SK-N-SH treated with all-trans-retinoic acid at 6 μM for 48 hours (cell line): Measurements from ENCODE around the gene DEDD.

Experiments used
- ATAC-seq: fragments of 200-7000 bp; cut with Tn5 transposase; 3 replicates; pipeline ENCODE4 v1.9.1; 2020; ENCODE audit warnings: mild to moderate bottlenecking, moderate library complexity
- ARNTL ChIP-seq: fragments of 450-650 bp; formaldehyde crosslinking; IDR thresholded peaks from 2 replicates; pipeline ENCODE4 v1.5.0; 2020; ENCODE audit warnings: low read depth, mild to moderate bottlenecking, moderate library complexity, borderline replicate concordance
- BACH2 ChIP-seq: fragments of 250-450 bp; sonication (Bioruptor Pico); IDR thresholded peaks from 2 replicates; pipeline ENCODE4 v1.9.0; 2021; ENCODE audit warnings: mild to moderate bottlenecking, borderline replicate concordance
- CREB5 ChIP-seq: fragments of 250-450 bp; sonication (Bioruptor Pico); IDR thresholded peaks from 2 replicates; pipeline ENCODE4 v1.5.1; 2020; ENCODE audit warnings: low read depth, mild to moderate bottlenecking, moderate library complexity
- CSDC2 ChIP-seq: fragments of 250-450 bp; sonication (Bioruptor Pico); IDR thresholded peaks from 2 replicates; pipeline ENCODE4 v1.5.0; 2020; ENCODE audit warnings: mild to moderate bottlenecking, moderate library complexity
- CSRNP3 ChIP-seq: fragments of 250-450 bp; sonication (Bioruptor Pico); IDR thresholded peaks from 2 replicates; pipeline ENCODE4 v1.5.1; 2021; ENCODE audit warnings: mild to moderate bottlenecking, moderate library complexity
- ISL1 ChIP-seq: fragments of 250-450 bp; sonication (Bioruptor Pico); IDR thresholded peaks from 2 replicates; pipeline ENCODE4 v2.1.2; 2022; ENCODE audit warnings: mild to moderate bottlenecking, moderate library complexity
- PPARA ChIP-seq: fragments of 250-450 bp; sonication (Bioruptor Pico); IDR thresholded peaks from 2 replicates; pipeline ENCODE4 v1.5.0; 2020; ENCODE audit warnings: mild to moderate bottlenecking, borderline replicate concordance
- RARB ChIP-seq: fragments of 250-450 bp; sonication (Bioruptor Pico); IDR thresholded peaks from 2 replicates; pipeline ENCODE4 v1.8.0; 2021; ENCODE audit warnings: mild to moderate bottlenecking, moderate library complexity
- SNAI2 ChIP-seq: fragments of 250-450 bp; sonication (Bioruptor Pico); IDR thresholded peaks from 2 replicates; pipeline ENCODE4 v1.5.0; 2020; ENCODE audit warnings: mild to moderate bottlenecking, moderate library complexity
- TCF4 ChIP-seq: fragments of 250-450 bp; sonication (Bioruptor Pico); IDR thresholded peaks from 2 replicates; pipeline ENCODE4 v1.8.0; 2021; ENCODE audit warnings: mild to moderate bottlenecking, moderate library complexity, borderline replicate concordance
- ZC3H10 ChIP-seq: fragments of 250-450 bp; sonication (Bioruptor Pico); IDR thresholded peaks from 2 replicates; pipeline ENCODE4 v1.5.1; 2021; ENCODE audit warnings: mild to moderate bottlenecking, moderate library complexity
- ZFP3 ChIP-seq: fragments of 250-450 bp; sonication (Bioruptor Pico); IDR thresholded peaks from 2 replicates; pipeline ENCODE4 v1.5.0; 2020; ENCODE audit warnings: mild to moderate bottlenecking, moderate library complexity
- ZFP30 ChIP-seq: fragments of 450-650 bp; formaldehyde crosslinking; IDR thresholded peaks from 2 replicates; pipeline ENCODE4 v1.5.0; 2022; ENCODE audit warnings: mild to moderate bottlenecking, moderate library complexity
- ZNF70 ChIP-seq: fragments of 450-650 bp; formaldehyde crosslinking; IDR thresholded peaks from 2 replicates; pipeline ENCODE4 v1.5.0; 2020; ENCODE audit warnings: mild to moderate bottlenecking, moderate library complexity
- ZNF8 ChIP-seq: fragments of 450-650 bp; formaldehyde crosslinking; IDR thresholded peaks from 2 replicates; pipeline ENCODE4 v1.5.0; 2020; ENCODE audit warnings: mild to moderate bottlenecking, moderate library complexity
- TF ChIP-seq, protein P1 (sequence below): fragments of 250-450 bp; sonication (Bioruptor Pico); IDR thresholded peaks from 2 replicates; pipeline ENCODE4 v1.5.0; 2020; ENCODE audit warnings: mild to moderate bottlenecking, moderate library complexity
- TF ChIP-seq, protein P2 (sequence below): fragments of 250-450 bp; sonication (Bioruptor Pico); IDR thresholded peaks from 2 replicates; pipeline ENCODE4 v1.8.0; 2020; ENCODE audit warnings: mild to moderate bottlenecking, moderate library complexity, borderline replicate concordance
- TF ChIP-seq, protein P3 (sequence below): fragments of 250-450 bp; sonication (Bioruptor Pico); IDR thresholded peaks from 2 replicates; pipeline ENCODE4 v1.8.0; 2021; ENCODE audit warnings: low read depth, mild to moderate bottlenecking, moderate library complexity, borderline replicate concordance

The DEDD gene

DNA sequence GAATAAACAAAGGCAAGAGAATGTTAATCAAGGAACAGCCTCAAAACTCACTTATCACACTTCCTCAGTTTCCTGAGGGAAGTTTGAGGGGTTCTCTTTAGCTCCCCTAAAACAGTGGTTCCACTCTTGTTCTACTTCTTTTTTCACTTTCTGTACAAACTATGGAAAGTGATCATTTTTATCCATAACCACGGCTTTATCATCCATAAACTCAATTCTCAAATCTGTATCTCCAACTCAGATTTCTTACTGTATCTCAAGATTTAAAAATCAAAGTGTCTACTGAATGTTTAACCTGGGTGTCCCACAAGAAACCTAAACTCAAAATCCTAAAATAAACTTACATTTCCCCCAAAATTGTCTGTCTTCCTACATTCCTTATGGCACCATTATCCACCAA, 18.6 kb downstream of the DEDD start (continued):
- TF ChIP-seq, protein P1, sequence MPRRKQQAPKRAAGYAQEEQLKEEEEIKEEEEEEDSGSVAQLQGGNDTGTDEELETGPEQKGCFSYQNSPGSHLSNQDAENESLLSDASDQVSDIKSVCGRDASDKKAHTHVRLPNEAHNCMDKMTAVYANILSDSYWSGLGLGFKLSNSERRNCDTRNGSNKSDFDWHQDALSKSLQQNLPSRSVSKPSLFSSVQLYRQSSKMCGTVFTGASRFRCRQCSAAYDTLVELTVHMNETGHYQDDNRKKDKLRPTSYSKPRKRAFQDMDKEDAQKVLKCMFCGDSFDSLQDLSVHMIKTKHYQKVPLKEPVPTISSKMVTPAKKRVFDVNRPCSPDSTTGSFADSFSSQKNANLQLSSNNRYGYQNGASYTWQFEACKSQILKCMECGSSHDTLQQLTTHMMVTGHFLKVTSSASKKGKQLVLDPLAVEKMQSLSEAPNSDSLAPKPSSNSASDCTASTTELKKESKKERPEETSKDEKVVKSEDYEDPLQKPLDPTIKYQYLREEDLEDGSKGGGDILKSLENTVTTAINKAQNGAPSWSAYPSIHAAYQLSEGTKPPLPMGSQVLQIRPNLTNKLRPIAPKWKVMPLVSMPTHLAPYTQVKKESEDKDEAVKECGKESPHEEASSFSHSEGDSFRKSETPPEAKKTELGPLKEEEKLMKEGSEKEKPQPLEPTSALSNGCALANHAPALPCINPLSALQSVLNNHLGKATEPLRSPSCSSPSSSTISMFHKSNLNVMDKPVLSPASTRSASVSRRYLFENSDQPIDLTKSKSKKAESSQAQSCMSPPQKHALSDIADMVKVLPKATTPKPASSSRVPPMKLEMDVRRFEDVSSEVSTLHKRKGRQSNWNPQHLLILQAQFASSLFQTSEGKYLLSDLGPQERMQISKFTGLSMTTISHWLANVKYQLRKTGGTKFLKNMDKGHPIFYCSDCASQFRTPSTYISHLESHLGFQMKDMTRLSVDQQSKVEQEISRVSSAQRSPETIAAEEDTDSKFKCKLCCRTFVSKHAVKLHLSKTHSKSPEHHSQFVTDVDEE (CRISPR knock-in tag), result no peak
- TF ChIP-seq ZC3H10 (CRISPR knock-in tag) (no peak), RARB (CRISPR knock-in tag) (no peak), ARNTL (CRISPR knock-in tag) (no peak), ZFP3 (CRISPR knock-in tag) (no peak)

GRCh38 chr1:161111527-161111926, 20.9 kb downstream of the DEDD start:
- TF ChIP-seq ISL1 (CRISPR knock-in tag) (no peak), ARNTL (CRISPR knock-in tag) (no peak), ZNF8 (CRISPR knock-in tag) (no peak), CREB5 (no peak), ZC3H10 (CRISPR knock-in tag) (no peak), CSRNP3 (CRISPR knock-in tag) (no peak)
- TF ChIP-seq, protein P2, sequence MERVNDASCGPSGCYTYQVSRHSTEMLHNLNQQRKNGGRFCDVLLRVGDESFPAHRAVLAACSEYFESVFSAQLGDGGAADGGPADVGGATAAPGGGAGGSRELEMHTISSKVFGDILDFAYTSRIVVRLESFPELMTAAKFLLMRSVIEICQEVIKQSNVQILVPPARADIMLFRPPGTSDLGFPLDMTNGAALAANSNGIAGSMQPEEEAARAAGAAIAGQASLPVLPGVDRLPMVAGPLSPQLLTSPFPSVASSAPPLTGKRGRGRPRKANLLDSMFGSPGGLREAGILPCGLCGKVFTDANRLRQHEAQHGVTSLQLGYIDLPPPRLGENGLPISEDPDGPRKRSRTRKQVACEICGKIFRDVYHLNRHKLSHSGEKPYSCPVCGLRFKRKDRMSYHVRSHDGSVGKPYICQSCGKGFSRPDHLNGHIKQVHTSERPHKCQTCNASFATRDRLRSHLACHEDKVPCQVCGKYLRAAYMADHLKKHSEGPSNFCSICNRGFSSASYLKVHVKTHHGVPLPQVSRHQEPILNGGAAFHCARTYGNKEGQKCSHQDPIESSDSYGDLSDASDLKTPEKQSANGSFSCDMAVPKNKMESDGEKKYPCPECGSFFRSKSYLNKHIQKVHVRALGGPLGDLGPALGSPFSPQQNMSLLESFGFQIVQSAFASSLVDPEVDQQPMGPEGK (CRISPR knock-in tag), result no peak
- TF ChIP-seq, protein P1 (CRISPR knock-in tag), result no peak
- ATAC-seq, result no peak

DNA sequence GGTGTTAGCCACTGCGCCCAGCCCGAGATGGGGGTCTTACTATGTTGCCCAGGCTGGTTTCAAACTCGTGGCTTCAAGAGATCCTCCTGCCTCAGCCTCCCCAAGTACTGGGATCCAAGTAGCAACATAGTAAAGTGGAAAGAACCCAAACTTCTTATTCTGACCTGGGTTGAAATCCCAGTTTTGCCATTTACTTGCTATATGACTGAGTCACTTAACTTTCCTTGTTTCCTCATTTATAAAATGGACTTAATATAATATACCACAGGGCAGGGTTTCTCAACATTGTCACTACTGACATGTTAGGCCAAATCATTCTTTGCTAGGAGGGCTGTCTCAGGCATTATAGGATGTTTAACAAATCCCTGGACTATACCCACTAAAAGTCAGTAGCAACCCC, 21.4 kb downstream of the DEDD start:
- no peak for ATAC-seq
- TF ChIP-seq, protein P1 (CRISPR knock-in tag), result no peak
- TF ChIP-seq CSDC2 (CRISPR knock-in tag) (no peak), CREB5 (no peak), ZNF70 (CRISPR knock-in tag) (no peak), ZC3H10 (CRISPR knock-in tag) (no peak), TCF4 (CRISPR knock-in tag) (no peak), ZFP3 (CRISPR knock-in tag) (no peak), ZNF8 (CRISPR knock-in tag) (no peak), PPARA (CRISPR knock-in tag) (no peak), SNAI2 (CRISPR knock-in tag) (no peak), BACH2 (CRISPR knock-in tag) (no peak), ZFP30 (CRISPR knock-in tag) (no peak)
- TF ChIP-seq, protein P3, sequence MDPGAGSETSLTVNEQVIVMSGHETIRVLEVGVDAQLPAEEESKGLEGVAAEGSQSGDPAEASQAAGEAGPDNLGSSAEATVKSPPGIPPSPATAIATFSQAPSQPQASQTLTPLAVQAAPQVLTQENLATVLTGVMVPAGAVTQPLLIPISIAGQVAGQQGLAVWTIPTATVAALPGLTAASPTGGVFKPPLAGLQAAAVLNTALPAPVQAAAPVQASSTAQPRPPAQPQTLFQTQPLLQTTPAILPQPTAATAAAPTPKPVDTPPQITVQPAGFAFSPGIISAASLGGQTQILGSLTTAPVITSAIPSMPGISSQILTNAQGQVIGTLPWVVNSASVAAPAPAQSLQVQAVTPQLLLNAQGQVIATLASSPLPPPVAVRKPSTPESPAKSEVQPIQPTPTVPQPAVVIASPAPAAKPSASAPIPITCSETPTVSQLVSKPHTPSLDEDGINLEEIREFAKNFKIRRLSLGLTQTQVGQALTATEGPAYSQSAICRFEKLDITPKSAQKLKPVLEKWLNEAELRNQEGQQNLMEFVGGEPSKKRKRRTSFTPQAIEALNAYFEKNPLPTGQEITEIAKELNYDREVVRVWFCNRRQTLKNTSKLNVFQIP (CRISPR knock-in tag), result no peak
- TF ChIP-seq, protein P2 (CRISPR knock-in tag), result no peak
